Right lung (tissue), 5 donors: ENCODE data around the gene WNT9A. TPM values are rescaled to one million over a fixed set of nuclear protein-coding genes. Genes with fewer than 3 reads are reported as not detected.
"Not testable (repeated sequence)": the region's sequence is repeated elsewhere in the genome, so short reads cannot be mapped to it uniquely, and the experiment has no call there.

Experiments used
- DNase-seq, 2 donors: peaks; one replicate each; pipeline ENCODE4 v3.0.0-alpha.2; 2013
- polyA plus RNA-seq, 5 donors: library from polyadenylated mRNA; unstranded; fragments of 120-200 nt; gene quantifications; one replicate each; pipeline versions ENCODE4 v1.2.1 to v1.2.3, GENCODE V29; 2013; ENCODE audit warnings: inconsistent platforms in 1 of 5, low replicate concordance in 1 of 5; ENCODE audit not compliant: insufficient read length in 5 of 5, insufficient read depth in 1 of 5

The WNT9A gene
- polyA plus RNA-seq, 5 donors, result 1.9 to 3.0 (median 2.4) TPM

DNA sequence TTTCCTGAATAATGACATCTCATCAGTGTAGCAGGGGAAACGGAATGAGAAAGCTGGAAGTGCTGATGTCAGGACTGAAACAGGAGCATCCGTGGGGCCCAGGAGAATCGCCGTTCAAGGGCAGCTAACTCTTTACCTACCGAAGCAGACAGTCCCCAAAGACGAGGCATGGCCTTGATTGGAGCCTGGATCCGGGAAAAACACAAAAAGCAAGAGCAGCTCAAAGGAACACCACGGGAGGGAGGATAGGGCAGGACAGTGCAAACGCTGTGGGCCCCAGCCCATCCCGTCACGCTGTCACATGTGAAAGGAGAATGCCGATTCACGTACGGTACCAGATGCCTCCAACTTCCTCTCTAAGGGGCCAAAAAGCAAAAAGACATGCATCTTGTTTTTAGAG lies 34.9 kb downstream of the WNT9A start:
- no peak for DNase-seq

DNA sequence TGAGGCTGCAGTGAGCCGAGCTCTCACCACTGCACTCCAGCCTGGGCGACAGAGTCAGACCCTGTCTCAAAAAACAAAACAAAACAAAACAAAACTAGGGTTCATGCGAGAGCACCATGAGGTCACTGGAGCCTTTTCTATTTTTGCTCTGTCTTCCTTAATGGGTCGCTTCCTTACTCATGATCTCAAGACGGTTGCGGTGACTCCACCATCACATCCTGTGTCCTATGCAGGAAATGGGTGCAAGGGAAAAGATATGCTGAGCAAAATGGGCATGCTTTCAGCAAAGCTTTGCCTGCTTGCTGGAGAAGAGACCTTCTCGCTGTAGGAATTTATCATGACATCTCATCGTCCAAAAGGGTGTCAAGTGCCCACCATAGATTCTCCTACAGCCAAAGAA lies 36.4 kb downstream of the WNT9A start:
- no peak for DNase-seq

DNA sequence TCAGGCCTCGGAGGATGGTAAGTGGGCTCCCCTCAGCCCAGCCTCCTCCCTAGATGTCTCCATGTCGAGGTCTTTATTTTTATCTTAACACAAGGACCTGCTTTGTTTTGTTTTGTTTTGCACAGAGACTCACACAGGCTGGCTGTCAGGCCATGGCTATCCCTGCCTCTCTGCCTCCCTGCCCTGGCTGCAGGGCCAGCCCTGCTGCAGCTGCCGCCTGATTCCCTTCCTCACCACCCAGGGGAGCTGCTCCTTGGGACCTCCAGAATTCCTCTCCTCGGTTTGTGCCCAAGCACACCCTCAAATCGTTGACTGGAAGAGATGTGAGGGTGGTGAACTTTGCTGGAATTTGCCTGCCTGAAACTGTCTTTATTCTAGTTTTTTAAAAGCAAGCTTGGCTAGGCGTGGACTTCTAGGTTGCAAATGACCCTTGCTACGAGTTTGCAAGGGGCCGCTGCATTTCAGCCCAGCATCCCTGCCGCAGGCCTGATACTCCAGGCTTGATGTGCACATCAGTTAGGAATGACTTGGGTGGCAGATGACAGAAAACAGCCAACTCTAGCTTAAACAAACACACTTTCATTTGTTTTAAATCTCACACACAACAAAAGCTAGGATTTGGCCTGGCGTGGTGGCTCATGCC lies 37.1 kb downstream of the WNT9A start:
- no peak for DNase-seq

DNA sequence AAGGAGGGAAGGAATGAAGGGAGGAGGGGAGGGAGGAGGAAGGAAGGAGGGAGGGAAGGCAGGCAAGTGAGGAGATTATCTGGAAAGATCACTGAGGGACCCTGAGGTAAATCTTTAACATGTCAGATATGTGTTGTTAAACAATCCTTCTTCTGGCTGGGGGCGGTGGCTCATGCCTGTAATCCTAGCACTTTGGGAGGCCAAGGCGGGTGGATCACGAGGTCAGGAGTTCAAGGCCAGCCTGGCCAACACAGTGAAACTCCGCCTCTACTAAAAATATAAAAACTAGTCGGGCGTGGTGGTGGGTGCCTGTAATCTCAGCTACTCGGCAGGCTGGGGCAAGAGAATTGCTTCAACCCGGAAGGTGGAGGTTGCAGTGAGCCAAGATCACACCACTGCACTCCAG lies 37.8 kb downstream of the WNT9A start:
- not testable (repeated sequence) for DNase-seq

DNA sequence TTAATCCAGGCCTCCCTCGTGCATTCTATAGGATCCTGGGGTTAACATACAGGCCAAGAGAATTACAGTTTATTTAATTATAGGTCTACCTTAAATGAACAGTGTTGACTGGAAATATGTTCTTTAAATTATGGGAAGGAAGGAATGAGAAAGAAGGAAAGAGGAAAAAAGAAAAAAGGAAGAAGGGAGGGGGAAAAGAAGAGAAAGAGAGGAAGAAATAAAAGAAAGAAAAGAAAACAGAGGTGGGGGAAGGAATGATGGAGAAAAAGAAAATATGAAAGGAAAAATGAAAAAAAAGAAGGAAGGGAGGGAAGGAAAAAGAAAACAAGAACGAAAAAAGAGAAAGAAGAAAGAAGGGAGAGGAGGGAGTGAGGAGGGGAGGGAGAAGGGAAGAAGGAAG lies 38.5 kb downstream of the WNT9A start:
- DNase-seq, result no peak

DNA sequence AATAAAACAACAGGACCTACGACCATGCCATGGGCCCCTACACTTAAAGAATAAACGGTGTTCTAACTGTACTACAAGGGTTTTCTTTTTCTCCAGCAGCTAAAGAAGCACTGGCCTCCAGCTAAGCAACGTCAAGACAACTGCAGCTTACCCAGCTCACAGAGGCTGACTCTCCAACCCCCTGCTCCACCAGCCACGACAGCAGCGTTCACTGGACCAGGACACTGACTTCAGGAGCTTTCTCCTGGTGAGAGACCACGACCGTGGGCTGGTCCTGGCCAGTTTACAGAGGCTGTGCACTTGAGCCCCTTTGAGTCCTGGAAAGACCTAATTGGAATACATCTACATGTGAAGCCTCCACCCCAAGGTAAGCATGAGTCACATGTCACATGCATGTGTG lies 39.4 kb downstream of the WNT9A start:
- no peak for DNase-seq

DNA sequence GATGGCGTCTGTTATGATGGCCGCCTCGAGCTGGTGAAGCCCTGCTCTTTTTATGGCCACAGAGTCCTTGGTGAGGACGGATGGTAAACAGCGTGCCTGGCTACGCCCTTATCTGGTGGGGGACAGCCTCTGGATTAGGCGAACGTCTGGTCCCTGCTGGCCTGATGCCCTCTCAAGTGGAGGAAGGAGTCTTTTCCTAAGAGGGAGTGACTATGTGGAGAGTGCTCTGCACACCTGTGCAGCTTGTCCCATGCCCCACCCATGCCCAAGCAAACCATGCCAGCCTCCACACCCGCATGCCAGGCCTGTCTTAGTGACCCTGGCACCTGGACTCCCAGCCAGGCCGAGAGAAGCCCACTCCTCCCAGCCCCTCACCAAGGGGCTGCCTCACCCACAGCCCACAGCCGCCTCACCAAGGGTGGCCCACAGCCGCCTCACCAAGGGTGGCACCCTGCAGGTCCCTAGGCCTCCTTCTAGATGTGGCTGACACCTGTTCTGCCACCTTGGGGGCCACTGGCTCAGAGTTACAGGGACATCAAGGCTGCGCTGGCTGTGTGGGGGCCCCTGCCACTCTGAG lies 40.2 kb downstream of the WNT9A start:
- no peak for DNase-seq

DNA sequence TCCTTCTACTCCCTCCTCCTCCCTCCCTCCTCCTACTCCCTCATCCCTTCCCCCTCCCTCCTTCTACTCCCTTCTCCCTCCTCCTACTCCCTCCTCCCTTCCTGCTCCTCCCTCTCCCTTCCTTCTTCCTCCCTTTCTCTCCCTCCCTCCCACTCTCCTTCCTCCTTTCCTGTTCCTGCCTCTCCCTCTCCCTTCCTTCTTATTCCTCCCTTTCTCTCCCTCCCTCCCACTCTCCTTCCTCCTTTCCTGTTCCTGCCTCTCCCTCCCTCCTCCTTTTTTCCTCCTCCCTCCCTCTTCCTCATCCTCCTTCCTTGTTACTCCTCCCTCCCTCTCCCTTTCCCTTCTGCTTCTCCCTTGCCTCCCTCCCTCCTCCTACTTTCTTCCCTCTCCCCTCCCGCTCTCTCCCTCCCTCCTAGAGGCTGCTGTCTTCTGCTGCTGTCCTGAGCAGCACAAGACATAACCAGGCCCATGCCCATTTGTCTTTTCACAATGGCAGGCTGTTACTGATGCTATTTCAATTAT lies 41.1 kb downstream of the WNT9A start:
- no peak for DNase-seq

DNA sequence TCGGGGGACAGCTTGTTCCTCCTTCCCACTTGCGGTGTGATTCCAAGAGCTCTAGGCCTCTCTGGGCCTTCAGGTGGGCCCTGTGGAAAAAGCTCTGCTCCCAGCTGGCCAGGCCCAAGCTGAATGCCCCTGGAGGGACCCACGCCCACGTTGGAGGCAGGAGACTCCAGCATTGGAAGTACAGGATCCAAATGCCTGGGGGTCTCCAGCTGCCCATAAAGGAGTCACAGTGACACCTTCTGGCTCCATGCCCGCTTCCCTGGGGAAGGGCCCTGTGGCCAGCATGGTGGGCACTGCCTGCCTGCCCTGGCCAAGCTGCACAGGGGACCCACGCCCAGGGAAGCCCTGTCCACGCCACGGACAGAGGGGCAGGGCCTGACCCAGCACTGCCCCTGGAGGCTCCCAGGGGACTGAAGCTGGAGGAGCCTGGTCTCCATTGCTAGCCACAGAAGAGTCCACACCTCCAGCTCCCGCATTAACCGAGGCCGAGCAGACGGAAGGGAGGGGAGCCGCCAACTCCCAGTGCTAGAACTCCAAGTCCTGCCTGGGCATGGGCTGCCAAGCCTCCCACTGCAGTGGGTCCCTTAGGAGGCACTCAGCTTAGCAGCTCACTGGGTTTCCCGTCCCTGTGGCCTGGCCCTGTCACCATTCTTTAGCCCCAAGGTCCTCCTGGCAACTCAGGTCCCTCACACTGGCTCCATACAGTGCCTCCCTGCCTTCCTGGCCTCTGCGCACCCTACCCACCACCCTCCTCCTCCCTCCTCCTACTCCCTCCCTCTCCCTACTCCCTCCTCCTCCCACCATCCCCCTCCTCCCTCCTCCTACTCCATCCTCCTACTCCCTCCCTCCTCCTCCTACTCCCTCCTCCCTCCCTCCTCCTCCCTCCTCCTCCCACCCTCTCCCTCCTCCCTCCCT lies 41.9 kb downstream of the WNT9A start:
- no peak for DNase-seq

DNA sequence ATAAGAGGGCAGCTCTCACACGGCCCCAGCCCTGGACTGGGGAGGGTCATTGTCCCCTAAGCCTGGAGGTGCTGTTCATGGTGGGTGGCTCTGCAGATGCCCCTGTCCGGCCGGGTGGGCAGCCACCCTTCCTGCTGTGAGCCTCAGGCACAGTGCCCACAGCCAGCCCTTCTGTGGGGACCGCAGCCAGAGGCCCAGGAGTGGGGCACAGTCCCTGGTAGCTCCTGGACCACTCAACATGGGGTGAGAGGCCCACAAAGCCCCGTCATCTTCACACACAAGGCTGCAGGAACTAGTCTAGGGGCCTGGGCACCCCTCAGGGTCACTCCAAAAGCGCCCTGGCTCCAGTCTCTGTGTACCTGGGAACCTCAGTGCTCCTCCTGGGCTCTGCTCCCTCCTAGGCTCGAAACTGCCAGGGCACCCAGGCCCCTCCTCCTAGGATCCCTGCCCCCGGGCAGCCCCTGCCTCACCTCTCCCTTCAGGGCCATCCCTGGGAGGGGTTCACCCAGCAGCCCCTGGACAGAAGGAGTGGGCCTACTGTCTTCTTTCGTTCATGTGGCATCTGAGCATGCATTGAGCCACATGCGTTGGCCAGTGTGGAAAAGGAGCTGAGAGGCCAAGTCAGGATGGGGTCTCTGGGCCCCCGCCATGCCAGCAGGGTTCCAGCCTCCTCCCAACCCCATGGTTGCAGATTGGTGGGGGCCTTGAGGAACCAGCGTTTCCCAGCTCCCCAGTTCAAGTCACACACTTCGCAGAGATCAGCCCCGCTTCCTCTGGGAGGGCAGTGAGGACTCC lies 43.0 kb downstream of the WNT9A start:
- no peak for DNase-seq

DNA sequence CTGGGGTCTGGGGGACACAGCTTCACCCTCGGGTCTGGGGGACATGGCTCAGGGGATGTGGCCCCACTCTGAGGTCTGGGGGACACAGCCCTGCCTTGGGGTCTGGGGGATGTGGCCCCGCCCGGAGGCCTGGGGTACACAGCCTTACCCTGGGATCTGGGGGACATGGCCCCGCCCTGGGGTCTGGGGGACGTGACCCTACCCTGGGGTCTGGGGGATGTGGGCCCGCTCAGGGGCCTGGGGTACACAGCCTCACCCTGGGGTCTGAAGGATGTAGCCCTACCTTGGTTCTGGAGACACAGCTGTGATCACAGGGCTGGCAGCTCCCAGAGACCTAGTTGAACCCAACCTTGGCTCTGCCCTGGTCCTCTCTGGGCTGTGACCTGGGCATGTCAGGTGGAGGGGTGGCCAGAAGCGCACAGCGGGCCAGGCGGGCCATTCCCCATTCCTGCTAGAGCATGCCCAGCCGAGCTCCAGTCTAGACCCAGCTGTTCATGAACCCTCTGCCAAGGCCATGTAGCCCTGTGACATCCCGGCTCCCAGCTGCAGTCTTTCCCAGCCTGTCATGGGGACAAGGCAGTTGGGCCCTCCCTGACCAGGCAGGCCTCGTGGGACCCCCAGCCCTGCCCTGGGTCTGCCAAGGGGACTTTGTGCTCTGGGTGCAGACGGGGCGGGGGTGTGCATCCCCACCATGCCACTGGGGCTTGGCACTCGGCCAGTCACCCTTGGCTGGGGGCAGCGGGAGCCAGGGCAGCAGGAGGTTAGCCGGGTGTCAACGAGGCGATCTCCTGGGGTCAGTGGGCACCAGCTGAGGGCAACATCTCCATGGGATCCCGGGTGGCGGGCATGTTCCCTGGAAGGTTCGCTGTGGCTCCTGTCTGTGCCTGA lies 43.9 kb downstream of the WNT9A start:
- no peak for DNase-seq

DNA sequence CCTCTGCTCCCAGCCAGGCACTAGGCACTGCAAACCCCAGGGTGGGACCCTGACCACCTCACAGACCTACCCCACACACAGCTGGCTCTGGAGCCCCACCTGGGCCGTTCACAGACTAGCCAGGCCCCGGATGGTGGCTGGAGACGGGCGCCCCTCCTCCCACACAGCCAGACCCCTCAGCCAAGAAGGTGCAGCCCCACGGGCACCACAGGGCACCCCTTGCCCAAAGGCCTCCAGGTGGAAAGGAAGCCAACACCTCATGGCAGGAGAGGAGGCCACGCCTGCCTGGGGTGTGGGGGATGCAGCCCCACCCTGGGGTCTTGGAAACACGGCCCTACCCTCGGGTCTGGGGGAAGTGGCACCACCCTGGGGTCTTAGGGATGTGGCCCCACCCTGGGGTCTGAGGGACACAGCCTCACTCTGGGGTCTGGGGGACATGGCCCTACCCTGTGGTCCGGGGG lies 44.6 kb downstream of the WNT9A start:
- no peak for DNase-seq

DNA sequence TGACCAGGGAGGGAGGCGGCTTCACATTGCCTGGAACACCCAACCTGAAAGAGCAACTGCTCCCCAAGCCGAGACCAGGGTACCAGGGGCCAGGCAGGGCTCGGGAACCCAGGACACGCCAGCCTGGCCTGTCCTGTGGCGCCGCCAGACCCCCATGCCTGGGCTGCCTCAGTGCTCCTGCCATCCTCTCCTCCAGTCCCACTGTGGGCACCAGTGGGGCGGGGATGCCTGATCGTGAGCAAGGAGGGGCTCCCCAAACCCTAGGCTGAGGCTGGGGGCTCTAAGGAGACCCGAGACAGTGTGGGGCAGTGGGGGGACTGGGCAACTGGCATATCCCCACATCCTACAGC lies 45.1 kb downstream of the WNT9A start:
- no peak for DNase-seq

DNA sequence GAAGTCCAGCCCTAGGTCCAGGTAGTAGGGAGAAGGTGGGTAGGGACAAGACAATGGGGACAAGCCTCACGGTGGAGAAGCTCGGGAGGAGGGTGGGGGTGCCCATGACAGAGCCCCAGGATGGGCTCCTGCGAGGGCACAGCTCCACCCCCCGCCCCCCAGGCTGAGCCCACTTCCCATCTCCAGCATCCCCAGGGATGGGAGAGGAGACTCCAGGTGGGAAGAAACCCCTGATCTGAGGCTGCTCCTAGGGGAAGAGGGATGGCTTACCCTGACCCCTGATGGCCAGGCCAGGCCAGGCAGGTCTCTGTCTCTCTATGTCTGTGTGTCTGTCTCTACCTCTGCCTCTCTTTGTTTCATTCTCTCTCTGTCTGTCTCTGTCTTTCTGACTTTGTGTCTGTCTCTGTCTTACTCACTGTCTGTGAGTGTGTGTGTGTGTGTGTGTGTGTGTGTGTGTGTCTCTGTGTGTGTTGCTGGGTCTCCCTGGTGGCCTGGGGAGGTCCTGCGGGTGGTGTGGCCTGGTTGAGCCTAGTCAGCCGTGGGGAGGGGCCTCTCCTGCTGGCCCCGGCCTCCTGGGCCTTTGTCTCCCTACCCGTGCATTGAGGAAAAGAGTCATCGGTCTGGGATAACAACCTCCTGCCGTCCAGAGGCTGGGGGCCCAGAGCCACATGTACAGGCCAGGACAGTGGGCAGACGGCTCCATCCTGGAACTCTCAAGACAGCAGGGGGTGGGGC lies 45.7 kb downstream of the WNT9A start:
- DNase-seq, result no peak

DNA sequence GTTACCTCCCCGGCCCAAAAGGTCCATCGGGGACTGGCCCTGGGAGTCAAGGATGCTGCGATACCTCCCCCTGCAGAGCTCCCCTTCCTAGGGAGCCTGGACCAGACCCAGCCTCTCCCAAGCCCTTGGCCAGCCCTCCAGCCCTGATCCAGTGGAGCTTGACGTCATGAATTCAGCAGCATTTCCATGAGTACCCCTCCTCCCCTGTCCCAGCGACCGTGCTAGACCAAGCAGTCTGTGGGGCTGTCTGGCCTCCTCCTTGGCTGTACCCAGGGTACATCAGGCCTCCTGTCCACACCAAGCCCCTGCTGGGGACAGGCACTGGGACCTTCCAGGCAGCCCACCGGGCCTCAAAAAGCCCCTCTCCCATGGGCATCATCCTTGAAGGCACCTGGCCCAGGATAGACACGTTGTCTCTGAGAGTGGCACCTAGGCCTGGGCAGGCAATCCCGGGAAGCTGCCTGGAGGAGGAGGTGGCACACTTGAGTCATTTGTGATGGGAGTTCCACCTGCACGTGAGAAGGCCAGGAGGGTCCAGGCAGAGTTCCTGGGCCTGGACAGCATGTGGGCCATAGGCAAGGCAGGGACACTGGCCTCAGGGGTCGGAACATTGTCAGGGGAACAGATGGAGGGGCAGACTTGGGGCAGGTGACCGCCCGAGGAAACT lies 46.4 kb downstream of the WNT9A start:
- no peak for DNase-seq

DNA sequence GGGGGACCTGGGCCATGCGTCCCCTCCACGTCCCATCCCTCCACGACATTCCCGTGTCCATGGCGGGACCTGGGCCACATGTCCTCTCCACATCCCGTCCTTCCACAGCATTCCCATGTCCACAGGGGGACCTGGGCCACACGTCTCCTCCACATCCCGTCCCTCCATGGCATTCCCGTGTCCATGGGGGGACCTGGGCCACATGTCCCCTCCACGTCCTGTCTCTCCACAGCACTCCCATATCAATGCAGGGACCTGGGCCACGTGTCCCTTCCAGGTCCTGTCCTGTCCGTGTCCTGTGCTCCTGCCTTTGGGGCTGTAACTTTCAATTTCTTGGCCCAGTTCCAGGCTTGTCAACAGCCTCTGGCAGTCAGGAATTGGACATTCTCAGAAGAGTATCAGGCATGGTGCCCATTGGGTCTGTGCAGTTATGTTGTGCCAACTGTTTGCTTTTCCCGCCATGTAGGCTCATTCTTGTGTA lies 47.1 kb downstream of the WNT9A start:
- no peak for DNase-seq

DNA sequence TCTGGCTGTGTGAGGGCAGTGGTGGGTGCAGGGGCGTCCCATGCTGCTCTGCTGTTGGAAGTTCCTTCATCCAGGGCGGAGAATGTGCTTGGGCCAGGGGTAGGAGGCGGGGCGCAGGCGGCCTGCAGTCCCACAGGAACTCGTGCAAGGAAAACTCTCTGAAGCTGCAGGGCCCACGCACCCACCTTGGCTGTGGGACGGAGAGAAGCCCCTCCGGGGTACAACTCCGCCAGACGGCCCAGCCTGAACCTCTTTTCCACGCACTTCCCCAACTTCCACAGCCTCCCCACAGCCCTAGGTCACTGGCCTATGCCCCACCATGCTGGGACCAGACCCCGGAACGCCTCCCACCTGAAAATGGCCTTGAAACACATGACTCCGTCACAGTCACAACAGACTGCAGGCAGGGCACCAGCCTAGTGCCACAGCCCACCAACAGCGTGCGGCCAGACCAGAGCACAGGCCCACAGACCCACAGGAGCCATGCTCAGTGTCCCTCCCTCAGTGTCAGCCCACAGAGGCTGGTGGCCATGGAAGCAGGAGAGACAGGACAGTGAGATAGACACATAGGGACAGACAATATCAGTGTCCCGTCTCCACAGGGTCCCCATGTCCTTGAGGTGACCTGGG lies 47.8 kb downstream of the WNT9A start:
- DNase-seq, result no peak

DNA sequence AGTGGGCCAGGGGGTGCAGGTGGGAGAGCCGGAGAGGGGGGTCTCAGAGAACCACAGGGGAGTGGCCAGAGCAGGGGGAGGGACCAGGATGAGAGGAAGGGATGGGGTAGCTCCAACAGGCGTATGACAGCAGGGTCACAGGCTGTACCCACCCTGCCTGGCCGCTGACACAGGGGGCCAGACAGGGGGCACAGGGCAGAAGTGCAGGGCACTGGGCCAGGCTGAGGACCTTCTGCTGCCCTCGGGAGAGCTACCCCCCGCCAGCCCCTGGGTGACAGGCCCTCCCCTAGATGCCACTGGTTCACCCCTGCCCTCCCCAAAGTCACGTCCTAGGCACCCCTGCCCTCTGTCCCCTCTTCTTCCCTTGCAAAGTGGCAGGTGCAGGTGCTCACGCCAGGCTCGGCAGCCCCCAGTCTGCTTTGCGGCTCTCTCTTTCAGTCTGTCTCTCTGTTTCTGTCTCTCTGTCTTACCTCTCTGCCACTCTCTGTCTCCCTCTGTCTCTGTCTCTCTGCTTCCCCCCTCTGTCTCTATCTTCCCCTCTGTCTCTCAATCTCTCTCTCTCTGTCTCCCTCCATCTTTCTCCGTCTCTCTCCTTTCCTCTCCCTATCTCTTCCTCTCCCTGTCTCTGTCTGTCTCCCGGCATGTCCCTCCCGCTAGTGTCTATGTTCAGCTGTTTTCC lies 48.5 kb downstream of the WNT9A start:
- DNase-seq, result no peak
